NCI-H2107 (cell line): ENCODE results near the gene PRKCA.
"Not testable (repeated sequence)": the region's sequence is repeated elsewhere in the genome, so short reads cannot be mapped to it uniquely, and the experiment has no call there.

Experiments used
- DNase-seq: peaks from one replicate; lab custom pipeline; 2025; lab: John Stamatoyannopoulos, UW

The PRKCA gene

GRCh38 chr17:66578781-66579489 is 276.5 kb downstream of the PRKCA start:
- DNase-seq: no peak

DNA sequence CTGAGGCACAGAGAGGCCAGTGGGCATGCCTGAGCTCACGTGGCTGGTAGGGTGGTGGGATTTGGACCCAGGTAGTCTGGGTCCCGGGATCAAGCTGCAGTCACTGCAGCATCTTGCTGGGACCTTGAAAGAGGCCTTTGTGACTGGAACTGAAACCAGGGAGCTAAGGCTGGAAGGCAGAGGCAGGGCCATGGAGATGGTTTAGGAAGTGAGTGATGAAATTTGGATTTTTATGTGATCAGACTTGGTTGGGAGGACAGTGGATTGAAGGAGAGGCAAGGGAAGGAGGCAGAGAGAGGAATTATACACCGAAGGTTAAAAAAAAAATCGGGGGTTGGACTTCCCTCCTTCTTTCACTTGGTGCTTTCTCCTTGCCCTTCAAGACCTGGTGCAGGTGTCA is 277.1 kb downstream of the PRKCA start:
- DNase-seq: no peak

DNA sequence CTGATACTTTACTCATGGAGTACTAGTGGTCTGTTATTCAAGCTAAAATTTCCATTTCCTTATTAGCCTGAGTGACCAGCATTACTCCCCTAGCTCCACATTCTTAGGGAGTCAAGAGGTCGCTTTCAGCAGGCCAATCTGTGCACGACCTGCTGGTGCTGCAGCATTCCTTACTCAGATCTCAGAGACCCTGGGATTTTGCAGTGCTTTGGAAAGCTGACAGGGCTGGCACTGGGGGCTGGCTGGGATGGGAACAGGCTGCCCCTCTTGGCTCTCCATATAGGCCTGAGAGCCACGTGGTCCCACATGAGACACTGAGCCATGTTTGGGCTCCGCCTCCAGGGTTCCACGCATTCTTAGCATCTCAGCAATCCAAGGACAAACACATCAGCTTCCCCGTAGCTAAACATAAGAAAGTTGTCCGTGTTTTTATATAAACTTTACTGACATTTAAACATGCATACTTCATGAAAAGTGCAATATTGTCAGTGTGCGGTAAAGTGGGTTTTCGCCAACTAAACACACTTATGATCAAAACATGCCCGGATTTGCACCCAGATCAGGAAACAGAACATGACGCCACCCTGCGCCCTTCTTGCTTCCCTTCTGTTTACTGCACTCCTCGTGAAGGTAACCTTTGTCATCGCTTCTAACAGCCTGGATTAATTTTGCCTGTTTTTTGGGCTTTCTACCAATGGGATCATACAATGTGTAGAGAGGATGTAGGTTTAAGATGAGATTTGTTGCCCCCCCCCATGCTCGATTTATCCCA is 278.0 kb downstream of the PRKCA start:
- DNase-seq: no peak

DNA sequence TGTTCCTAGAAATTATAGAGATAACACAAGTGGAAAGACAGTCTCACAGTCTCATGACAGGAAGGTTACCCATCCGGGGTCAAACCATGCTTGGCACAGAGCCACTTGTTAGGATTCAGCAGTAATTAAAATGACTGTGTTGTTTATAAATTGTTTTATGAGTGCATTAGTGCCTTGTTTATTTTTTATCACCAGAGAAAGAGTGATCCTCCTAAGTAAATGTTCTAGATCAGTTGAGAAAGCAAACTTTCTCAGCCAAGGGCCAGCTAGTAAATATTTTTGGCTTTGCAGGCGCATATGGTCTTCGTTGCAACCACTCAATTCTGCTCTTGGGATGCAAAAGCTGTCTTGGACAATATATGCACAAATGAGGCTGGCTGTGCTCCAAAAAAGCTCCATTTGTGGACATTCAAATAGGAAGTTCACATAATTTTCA is 278.6 kb downstream of the PRKCA start:
- DNase-seq: no peak

DNA sequence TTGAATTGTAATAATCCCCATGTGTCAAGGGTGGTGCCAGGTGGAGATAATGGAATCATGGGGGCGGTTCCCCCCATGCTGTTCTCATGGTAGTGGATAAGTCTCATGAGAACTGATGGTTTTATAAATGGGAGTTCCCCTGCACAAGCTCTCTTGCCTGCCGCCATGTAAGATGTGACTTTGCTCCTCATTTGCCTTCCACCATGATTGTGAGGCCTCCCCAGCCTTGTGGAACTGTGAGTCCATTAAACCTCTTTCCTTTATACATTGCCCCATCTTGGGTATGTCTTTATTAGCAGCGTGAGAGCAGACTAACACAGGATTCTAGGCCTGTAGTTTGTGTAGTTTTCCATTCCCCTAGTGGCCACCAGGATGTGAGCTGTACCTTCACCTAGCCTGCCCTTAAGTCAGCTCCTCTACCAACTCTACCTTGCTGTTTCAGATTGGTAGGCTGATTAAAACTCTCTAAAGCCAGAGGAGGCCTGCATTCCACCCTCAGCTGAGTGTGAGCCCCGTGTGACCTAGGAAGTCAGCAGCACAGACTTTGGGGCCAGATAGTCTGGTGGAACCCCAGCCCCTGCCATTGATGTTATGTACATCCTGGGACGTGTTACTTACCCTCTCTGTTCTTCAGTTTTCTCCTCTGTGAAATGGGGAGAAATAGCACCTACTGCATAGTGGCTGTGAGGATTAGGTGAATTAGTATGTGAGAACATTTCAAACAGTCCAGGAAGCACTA is 280.1 kb downstream of the PRKCA start:
- DNase-seq: no peak

- no peak for DNase-seq
These were observed 280.8 kb downstream of the PRKCA start for GRCh38 chr17:66583112-66583748.

- DNase-seq: no peak
These were observed 282.5 kb downstream of the PRKCA start for GRCh38 chr17:66584927-66585326.

GRCh38 chr17:66585472-66585871 is 283.1 kb downstream of the PRKCA start:
- no peak for DNase-seq

DNA sequence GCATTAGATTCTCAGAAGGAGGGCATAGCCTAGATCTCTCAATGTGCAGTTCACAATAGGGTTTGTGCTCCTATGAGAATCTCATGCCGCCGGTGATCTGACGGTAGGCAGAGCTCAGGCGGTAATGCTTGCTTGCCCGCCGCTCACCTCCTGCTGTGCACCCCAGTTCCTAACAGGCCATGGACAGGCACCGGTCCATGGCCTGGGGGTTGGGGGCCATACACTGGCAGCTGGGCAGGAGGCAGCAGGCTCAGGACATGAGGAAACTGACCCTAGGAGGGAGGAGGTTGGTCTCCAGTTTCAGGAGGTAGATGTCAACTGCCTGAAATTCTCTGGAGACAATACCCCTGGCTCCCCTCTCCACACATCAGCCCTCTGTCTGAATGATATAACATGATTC is 287.5 kb downstream of the PRKCA start:
- DNase-seq: no peak

DNA sequence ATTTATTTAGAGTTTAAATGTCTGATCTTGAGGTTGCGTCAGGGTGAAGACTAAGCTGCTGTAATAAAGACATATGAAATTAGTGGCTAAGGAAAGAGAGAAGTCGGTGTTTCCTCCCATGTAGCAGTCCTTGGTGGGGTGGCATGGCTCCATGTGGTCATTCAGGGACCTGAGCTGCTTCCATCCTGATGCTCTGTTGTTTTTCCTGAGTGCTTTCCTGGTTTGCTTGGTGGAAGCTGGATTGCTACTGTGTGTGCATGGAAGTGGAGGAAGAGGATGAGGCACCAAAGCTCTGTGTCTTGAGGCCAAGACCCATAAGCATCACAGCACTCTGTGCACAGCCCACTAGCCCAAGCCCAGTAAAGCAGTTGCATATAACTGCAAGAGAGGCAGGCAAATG is 290.7 kb downstream of the PRKCA start:
- DNase-seq: no peak

DNA sequence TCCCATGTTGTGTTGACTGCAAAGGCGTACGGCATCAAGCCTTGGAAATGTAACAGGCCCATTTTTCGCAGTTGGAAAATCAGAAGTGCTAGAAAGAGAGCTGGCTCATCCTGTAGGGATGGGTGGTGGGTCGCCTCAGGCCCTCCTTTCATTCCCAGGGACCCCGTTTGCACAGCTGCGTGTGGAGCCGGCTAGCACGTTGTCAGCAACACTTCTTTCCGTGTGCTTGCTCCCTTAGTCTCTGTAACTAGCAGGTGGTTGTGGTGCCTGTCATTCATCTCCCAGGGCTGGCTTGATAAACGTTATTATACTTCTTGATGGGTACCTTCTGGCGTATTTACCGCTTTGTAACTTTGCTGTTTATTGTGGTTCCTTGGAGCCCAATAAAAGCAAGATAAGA is 293.5 kb downstream of the PRKCA start:
- DNase-seq: no peak

DNA sequence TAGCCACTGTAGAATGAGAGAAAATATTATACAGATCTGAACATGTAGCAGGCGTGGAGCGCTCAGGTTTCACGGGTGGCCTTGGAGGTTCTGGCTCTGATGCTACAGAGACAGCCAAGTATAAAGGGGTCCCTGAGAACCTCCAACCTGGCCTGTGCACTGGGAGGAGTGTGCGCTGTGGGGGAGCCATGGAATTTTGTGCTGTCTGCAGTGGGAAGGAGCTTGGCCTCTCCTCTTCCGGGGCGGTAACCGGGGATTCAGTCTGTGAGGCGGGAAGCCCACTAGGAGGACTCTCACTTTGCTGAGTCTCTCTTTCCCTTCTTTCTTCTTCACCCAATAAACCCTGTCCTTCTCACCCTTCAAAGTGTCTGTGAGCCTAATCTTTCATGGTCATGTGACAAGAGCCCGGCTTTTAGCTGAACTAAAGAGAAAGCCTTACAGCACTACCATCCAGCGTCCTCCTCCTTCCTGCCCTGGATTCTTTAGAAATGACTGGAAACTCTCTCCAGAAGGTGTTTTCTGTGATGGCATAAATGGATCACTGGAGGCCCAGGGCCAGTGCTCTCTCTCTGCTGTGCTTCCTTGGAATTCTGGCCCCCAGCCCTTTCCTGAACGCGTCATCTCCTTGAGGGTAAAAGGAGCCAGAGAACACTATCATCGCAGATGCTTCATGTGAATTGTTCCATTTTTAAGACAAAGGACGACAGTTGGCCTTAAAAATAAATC is 300.4 kb downstream of the PRKCA start:
- DNase-seq: no peak

- DNase-seq: no peak
These were observed 302.0 kb downstream of the PRKCA start for GRCh38 chr17:66604376-66604775.

- DNase-seq: no peak
These were observed 303.1 kb downstream of the PRKCA start for GRCh38 chr17:66605541-66605940.

GRCh38 chr17:66610361-66611133 is 308.1 kb downstream of the PRKCA start:
- DNase-seq: no peak

- no peak for DNase-seq
These were observed 309.0 kb downstream of the PRKCA start for GRCh38 chr17:66611397-66611796.

DNA sequence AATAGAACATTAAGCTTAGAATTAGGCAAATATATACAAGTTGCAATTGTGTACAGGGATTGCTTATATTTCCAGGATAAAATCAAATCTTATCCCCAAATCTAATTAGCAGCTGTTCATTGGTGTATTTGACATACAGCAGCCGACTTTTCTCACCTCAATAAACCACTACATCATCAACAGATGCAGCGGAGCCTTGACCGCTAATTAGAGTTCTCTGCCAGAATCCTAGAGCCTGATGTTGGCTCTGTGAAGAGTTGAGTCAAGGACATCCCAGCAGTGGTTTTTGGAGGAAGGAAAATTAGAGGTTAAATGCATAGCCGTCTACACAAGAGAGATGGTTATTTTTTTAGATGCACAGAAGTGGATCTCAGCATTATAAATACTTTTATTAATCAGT is 310.6 kb downstream of the PRKCA start:
- DNase-seq: no peak

- DNase-seq: no peak
These were observed 312.1 kb downstream of the PRKCA start for GRCh38 chr17:66614469-66614868.

GRCh38 chr17:66619206-66619605 is 316.8 kb downstream of the PRKCA start:
- no peak for DNase-seq

DNA sequence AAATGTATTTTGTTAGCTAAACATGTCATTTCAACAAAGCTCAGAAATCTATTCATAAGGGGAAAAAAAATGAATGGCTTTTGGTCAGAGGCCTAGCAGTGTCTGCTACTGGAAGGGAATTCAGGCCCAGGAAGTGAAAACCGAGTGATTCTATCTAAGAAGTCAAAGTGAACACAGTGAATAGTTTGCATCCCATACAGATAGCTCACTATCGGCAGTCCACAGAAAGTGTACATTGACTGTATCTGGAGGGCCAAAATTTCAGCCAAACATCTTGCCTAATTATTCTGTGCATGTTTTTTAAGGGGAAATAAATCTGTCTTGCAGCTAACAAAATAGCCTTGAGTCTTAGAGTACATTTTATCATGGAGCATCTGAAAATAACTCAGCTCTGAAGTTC is 318.1 kb downstream of the PRKCA start:
- DNase-seq: no peak

GRCh38 chr17:66624630-66625029 is 322.2 kb downstream of the PRKCA start:
- not testable (repeated sequence) for DNase-seq
